Left ventricle myocardium inferior (tissue), 1 donor: ENCODE data around the gene SLFN5. TPM values are rescaled to one million over a fixed set of nuclear protein-coding genes. Genes with fewer than 3 reads are reported as not detected.
"Not testable (repeated sequence)": the region's sequence is repeated elsewhere in the genome, so short reads cannot be mapped to it uniquely, and the experiment has no call there.

Experiments
- DNase-seq: peaks from one replicate; pipeline ENCODE4 v3.0.0-alpha.2; 2020
- H3K27ac ChIP-seq: fragments of 200-600 bp; replicated peaks from 2 replicates; pipeline ENCODE4 v1.8.0; 2021
- H3K27me3 ChIP-seq: fragments of 200-600 bp; 2 replicates; pipeline ENCODE4 v1.8.0; 2021; ENCODE audit warnings: low read depth
- H3K36me3 ChIP-seq: fragments of 200-600 bp; 2 replicates; pipeline ENCODE4 v1.8.0; 2021
- H3K4me1 ChIP-seq: fragments of 200-600 bp; 2 replicates; pipeline ENCODE4 v1.8.0; 2021
- H3K4me3 ChIP-seq: fragments of 200-600 bp; 2 replicates; pipeline ENCODE4 v1.8.0; 2021; ENCODE audit warnings: mild to moderate bottlenecking, moderate library complexity
- H3K9me3 ChIP-seq: fragments of 200-600 bp; replicated peaks from 2 replicates; pipeline ENCODE4 v1.8.0; 2021
- intact Hi-C: fragments of 100-400 bp; cut with micrococcal nuclease; formaldehyde crosslinking; loops from one replicate; pipeline ENCODE4 v1.11.0; 2022
- total RNA-seq: library from RNA; stranded (reverse); fragmentation: NEBNext Ultra II Directional; extraction: Animal tissue kit (Norgen Biotek cat#: 25700); gene quantifications from one replicate; pipeline ENCODE4 v1.2.1, GENCODE V29; 2021
- TF ChIP-seq, protein P1 (sequence below): fragments of 200-600 bp; IDR thresholded peaks from 2 replicates; pipeline ENCODE4 v1.8.0; 2021; ENCODE audit warnings: antibody characterized with exemption, mild to moderate bottlenecking, borderline replicate concordance
- donor health status: DM: no; HTN: yes; CAD: no; lungs with severe emphysema.

SLFN5 gene
- total RNA-seq, 1 donor from 2014 or later: 8.6 TPM

DNA sequence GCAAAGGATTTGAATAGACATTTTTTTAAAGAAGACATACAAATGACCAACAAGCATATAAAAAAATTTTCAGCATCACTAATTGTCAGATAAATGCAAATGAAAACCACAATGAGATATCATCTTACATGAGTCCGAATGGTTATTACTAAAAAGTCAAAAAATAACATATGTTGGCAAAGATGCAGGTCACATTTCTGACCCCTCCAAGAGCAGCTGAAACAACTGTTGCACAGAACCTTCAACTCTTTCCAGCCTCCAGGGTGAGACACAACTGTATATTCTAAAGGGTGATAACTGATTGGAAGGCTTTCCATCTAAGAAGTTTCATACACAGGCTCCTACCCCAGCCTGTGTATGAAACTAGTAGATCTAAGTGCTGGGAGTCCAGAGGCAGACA is 51.9 kb downstream of the SLFN5 start:
- H3K4me1 ChIP-seq: no peaks in the 10 kb centered on the region
- H3K9me3 ChIP-seq: peaks cover 6% of the 10 kb centered on the region
- intact Hi-C loops: no loop called here
- DNase-seq: no peak
- no peak overlapping the region for H3K27ac ChIP-seq
- H3K27me3 ChIP-seq: peaks cover 4% of the 10 kb centered on the region
- TF ChIP-seq, protein P1, sequence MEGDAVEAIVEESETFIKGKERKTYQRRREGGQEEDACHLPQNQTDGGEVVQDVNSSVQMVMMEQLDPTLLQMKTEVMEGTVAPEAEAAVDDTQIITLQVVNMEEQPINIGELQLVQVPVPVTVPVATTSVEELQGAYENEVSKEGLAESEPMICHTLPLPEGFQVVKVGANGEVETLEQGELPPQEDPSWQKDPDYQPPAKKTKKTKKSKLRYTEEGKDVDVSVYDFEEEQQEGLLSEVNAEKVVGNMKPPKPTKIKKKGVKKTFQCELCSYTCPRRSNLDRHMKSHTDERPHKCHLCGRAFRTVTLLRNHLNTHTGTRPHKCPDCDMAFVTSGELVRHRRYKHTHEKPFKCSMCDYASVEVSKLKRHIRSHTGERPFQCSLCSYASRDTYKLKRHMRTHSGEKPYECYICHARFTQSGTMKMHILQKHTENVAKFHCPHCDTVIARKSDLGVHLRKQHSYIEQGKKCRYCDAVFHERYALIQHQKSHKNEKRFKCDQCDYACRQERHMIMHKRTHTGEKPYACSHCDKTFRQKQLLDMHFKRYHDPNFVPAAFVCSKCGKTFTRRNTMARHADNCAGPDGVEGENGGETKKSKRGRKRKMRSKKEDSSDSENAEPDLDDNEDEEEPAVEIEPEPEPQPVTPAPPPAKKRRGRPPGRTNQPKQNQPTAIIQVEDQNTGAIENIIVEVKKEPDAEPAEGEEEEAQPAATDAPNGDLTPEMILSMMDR: no peak
- no peaks in the 10 kb centered on the region for H3K36me3 ChIP-seq
- H3K4me3 ChIP-seq: no peak overlapping the region

DNA sequence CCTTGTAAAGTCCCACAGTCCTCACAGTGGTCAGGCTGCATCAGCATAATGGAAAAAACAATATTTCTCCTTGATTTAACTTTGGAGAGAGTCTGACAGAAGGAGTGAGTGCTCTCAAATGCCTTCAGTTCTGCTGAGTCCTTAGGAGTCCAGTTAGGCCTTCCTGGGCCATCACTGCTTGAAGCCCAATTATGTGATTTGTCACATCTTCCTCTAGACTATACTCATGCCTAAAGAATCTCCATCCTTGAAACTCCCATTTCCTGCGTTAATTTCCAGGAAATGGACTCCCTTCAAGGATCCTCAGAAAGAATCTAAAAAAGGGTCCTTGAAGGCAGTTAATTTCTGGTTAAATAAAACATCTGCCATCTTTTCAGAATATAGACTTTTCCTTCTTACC is 52.8 kb downstream of the SLFN5 start:
- H3K9me3 ChIP-seq: peaks cover 8% of the 10 kb centered on the region
- H3K36me3 ChIP-seq: no peaks in the 10 kb centered on the region
- no peaks in the 10 kb centered on the region for H3K4me1 ChIP-seq
- H3K4me3 ChIP-seq: no peak overlapping the region
- H3K27me3 ChIP-seq: peaks cover 2% of the 10 kb centered on the region
- DNase-seq: no peak
- intact Hi-C loops: no loop called here
- no peak overlapping the region for H3K27ac ChIP-seq
- TF ChIP-seq, protein P1: no peak

DNA sequence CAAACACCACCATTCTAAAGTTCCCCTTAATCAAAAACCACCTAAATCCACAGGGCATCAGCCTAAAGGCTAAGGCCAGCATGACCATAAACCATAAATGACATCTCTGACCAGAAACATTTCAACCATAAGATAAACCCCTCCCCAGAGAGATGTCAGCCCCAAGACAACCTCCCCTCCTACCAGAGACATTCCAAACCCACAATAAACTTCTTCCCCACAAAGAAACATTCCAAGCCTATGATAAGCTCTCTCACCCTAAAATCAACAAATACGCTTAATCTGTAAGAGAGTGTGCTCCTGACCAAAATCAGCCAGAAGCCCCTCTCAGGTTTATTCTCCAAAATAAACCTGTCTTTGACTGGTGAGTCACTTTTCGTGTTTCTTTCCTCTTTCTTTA is 54.8 kb downstream of the SLFN5 start:
- TF ChIP-seq, protein P1: no peak
- intact Hi-C loops: no loop called here
- peaks cover 23% of the 10 kb centered on the region for H3K9me3 ChIP-seq
- H3K4me3 ChIP-seq: no peak overlapping the region
- no peaks in the 10 kb centered on the region for H3K36me3 ChIP-seq
- no peak for DNase-seq
- no peaks in the 10 kb centered on the region for H3K4me1 ChIP-seq
- peaks cover 6% of the 10 kb centered on the region for H3K27me3 ChIP-seq
- no peak overlapping the region for H3K27ac ChIP-seq

DNA sequence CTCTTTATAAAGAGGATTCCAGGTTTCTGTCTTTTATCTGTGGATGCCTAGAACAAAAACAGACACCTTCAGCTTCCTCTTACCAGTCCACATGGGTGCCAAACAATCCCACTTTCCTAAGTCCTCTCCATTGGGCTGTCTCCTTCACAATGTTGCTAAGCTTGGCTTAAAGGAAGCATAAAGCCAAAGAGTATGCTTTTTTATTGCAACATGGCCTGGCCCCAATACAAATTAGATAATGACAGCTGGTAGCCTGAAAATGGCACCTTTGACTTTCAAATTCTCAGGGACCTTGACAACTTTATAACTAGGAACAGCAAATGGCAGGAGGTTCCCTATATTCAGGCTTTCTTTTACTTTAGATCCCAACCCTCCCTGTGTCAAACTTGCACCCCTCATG is 55.8 kb downstream of the SLFN5 start:
- Histone ChIP-seq H3K4me1 (no peaks in the 10 kb centered on the region), H3K27me3 (peaks cover 6% of the 10 kb centered on the region), H3K4me3 (no peak overlapping the region), H3K9me3 (peaks cover 32% of the 10 kb centered on the region), H3K36me3 (no peaks in the 10 kb centered on the region), H3K27ac (no peak overlapping the region)
- intact Hi-C loops: no loop called here
- TF ChIP-seq, protein P1: no peak
- no peak for DNase-seq

DNA sequence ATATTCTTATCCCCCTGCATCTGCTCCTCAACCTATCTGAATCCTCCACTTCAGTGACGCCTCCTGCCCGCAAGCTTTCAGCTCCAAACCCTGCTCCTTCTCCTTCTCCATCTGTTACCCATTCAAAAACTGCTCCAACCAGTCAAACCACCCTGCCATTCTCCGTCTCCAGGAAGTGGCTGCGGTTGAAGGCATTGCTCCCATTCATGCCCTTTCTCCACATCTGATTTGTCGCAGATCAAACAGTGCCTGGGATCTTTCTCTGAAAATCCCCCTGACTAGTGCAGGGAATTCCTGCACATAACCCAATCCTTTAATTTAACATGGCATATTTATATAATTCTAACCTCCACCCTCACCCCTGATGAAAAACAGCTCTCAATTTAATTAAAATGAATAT is 56.3 kb downstream of the SLFN5 start:
- TF ChIP-seq, protein P1: no peak
- intact Hi-C loops: no loop called here
- H3K27ac ChIP-seq: no peak overlapping the region

DNA sequence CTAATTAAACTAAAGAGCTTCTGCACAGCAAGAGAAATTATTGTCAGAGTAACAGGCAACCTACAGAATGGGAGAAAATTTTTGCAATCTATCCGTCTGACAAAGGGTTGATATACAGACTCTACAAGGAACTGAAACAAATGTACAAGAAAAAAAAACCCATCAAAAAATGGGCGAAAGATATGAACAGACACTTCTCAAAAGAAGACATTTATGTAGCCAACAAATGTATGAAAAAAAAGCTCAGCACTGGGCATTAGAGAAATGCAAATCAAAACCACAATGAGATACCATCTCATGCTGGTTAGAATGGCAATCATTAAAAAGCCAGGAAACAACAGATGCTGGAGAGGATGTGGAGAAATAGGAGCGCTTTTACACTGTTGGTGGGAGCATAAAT is 66.5 kb downstream of the SLFN5 start:
- Histone ChIP-seq H3K9me3 (peaks cover 13% of the 10 kb centered on the region), H3K4me1 (peaks cover 19% of the 10 kb centered on the region)
- intact Hi-C loops, DNase-seq, H3K4me3 ChIP-seq, H3K36me3 ChIP-seq, H3K27ac ChIP-seq, H3K27me3 ChIP-seq: not testable (repeated sequence)

More for the DNA sequence above, 56.3 kb downstream of the SLFN5 start:
- peaks cover 37% of the 10 kb centered on the region for H3K9me3 ChIP-seq
- no peaks in the 10 kb centered on the region for H3K4me1 ChIP-seq
- H3K36me3 ChIP-seq: no peaks in the 10 kb centered on the region
- H3K4me3 ChIP-seq: no peak overlapping the region
- peaks cover 6% of the 10 kb centered on the region for H3K27me3 ChIP-seq
- no peak for DNase-seq
